Measurements from ENCODE around the gene RNF125.
"Not testable (repeated sequence)": the region's sequence is repeated elsewhere in the genome, so short reads cannot be mapped to it uniquely, and the experiment has no call there.

Gene RNF125

GRCh38 chr18:32018331-32019250, at the start of gene RNF125:
Gene RNF125 (plus strand): TSS chr18:32018825. CDS start chr18:32018864, 39 bp downstream.
- DNase-seq, result peak in 11 of 14 donors; percentile 24 to 83 (median 65)

- DNase-seq, result no peak
Measured at GRCh38 chr18:31970617-31971016, 48.0 kb upstream of the RNF125 start.

- DNase-seq, result no peak
Measured at GRCh38 chr18:31973929-31974546, 44.6 kb upstream of the RNF125 start.

DNA sequence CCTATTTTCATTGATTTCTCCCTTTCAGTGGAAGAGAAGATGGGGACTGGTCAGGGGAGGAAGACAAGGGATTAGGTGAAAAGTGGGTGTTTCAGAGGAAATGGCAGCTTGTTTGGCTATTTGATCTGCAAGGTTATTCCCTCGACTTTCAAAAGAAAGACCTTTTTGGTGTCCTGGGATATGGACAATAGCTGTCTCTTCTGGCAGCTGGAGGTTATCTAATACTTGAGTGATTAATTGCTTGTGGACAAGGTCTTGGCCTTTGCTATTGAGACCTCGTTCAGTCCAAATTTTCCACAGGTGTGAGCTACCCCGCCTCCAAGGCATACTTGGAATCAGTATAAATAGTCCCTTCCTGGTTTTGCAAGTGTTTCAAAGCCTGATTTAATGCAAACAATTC, 42.4 kb upstream of the RNF125 start:
- no peak for DNase-seq

DNA sequence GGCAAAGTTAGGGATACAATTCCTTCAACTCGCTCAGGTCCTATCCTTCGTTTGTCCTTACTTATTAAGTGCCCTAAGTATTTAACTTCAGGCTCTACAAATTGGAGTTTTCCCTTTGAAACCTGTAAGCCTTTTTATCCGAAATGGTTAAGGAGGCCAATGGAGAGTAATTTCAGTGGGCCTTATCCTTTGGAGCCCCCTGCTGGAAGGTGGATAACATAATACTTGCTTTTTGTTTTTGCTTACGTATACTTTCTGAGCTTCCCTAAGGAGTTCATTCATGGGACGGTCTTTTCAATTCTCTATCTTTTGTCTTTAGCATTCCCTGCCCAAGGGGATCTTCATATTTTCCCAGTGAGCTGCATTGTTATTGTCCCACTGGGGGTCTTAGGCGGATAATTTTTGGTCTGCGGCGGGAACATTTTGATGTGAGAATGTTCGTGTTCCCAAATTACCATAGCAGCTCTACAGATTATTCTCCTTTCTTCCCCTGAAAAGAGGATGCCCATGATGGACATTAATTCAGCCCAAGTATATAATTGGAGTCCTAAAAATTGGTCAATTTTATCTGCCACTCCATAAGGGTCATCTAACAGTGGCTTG, 41.3 kb upstream of the RNF125 start:
- DNase-seq, result peak in 6 of 14 donors; percentile 1 to 47 (median 12)

DNA sequence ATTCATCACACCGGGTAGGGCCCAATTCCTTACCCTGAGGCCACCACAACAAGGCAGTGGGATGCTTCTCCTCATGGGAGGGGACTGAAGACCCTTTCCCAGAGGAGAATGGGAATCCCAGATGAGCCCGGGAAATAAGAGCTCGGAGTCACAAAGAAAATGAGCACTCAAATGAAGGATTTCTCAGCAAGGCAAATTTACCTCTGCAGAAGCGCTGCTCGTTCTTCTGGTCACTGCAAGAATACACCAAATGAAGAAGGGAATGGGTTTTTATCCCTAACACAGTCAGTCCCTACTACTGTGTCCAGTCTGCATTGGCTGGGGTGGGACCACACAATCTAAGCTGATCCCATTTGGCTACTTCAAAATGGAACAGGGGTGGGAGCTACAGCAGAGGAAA, 40.0 kb upstream of the RNF125 start:
- DNase-seq, result no peak

DNA sequence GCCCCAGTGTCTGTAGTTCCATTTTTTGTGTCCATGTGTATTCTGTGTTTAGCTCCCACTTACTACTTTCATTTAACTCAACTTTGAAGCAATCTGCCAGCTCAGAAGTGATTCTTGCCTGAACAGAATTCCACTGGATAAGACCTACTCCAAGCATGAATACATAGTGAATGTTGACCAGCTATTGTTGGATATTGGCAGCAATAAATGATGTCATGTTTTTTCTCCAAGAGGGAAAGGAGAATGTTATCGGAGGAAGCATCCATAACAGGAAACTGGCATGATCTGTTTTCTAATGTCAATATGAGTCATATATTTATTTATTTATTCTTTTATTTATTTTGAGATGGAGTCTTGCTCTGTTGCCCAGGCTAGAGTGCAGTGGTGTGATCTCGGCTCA, 38.9 kb upstream of the RNF125 start:
- no peak for DNase-seq

- no peak for DNase-seq
Measured at GRCh38 chr18:31980863-31981262, 37.8 kb upstream of the RNF125 start.

- no peak for DNase-seq
Measured at GRCh38 chr18:31983020-31983419, 35.6 kb upstream of the RNF125 start.

GRCh38 chr18:31983976-31984375, 34.6 kb upstream of the RNF125 start:
- DNase-seq, result no peak

GRCh38 chr18:31990823-31991222, 27.8 kb upstream of the RNF125 start:
- DNase-seq, result peak in 3 of 14 donors; percentile 0 to 4 (median 4)

DNA sequence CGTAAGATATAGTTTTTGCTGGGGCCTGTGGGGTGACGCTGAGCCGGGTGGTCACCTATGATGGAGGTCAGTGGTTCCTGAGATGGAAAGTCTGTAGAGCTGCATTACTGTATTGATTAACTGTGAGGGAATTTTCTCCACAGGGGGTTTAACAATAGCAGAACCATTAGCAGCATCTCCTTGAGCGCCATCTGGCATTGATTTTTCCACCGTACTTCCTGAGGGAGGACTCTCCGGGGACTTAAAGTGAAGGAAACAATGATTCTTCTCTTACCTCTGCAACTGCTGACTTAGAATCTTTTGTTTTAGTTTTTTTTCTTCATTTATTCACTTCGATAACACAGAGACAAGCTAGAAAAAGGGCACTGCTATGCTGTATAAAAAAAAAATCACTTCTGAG, 22.6 kb upstream of the RNF125 start:
- DNase-seq, result no peak

DNA sequence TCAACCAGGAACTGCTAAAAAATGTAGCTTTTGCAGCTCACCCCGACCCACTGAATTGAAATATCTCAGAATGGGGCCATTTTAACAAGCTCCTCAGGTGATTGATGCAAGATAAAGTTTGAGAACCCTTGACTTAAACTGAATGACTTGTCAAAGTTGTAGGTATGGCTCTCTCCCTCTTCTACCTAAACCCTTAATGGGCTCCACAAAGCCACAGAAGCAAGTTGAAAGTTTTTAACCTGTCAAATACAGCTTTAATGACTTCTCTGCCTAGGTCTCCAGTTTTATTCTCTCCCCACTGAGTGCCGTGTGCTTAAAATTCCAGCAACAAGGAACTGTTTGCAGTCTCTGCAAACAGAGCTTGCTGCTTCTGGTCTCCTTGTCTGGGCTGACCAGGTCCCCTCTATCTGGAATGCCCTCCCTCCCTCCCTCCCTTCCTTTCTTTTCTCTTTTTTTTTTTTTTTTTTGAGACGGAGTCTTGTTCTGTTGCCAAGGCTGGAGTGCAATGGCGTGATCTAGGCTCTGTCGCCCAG, 19.7 kb upstream of the RNF125 start:
- no peak for DNase-seq

DNA sequence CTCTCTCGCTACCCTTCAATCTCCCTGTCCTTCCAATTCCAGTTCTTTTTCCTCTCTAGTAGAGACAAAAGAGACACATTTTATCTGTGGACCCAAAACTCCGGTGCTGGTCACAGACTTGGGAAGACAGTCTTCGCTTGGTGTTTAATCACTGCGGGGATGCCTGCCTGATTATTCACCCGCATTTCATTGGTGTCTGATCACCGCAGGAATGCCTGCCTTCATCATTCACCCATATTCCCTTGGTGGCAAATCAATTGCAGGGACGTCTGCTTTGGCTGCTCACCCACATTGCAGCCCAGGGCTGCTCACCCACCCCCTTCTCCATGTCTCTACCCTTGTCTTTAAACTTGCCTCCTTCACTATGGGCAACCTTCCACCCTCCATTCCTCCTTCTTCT, 17.5 kb upstream of the RNF125 start:
- DNase-seq, result not testable (repeated sequence)

- DNase-seq, result not testable (repeated sequence)
Measured at GRCh38 chr18:32003822-32004221, 14.8 kb upstream of the RNF125 start.

- DNase-seq, result no peak
Measured at GRCh38 chr18:32010124-32010721, 8.4 kb upstream of the RNF125 start.

DNA sequence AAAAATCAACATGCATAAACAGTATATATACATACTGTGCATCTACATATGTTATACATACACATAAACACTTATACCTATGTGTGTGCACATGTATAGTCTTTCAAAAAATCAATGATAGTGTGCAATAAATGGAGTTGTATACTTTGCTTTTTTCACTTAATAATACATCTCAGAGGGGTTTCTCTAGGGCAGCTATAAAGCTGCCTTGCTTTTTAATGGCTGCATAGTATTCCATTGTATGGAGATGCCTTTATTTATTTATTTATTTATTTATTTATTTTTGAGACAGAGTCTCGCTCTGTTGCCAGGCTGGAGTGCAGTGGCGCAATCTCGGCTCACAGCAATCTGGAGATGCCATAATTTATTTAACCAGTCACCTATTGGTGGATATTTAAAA, 7.4 kb upstream of the RNF125 start:
- no peak for DNase-seq

DNA sequence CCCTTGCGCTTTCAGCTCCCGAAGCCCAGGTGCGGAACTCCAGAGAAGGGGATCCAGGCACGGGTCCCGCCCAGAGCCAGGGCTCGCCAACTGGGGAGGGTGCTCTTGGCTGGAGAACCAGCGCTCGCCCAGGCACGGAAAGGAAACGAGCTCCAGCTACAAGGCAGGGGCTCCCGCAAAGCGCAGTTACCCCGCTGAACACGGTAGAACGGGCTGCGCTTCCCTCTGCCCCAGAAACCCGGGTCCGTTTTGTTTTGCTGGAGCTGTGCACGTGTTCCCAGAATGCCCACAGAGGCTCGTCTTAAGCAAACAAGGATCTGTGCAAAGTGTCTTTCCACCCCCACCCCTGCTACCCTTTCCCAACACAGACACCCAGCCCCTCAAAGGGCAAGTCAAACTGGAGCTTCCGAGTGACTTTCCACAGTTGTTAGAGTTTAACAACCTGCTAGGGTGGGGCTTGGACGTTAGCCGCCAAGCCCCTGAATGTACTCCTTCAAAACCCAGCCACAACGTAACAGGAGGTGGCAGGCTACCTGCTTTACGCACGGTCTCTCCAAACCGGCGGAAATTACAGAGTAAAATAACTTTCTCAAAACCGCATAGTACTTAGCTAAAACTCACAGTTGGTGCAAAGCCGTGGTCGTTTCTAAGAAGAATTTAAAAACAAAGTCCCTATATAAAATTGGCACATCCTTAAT, 775 bp downstream of the RNF125 start:
- peak in 11 of 14 donors; percentile 1 to 77 (median 49) for DNase-seq

GRCh38 chr18:32019949-32020625, 1.5 kb downstream of the RNF125 start:
- DNase-seq, result not testable (repeated sequence)

- DNase-seq, result no peak
Measured at GRCh38 chr18:32021756-32022564, 3.3 kb downstream of the RNF125 start.

All from C1 segment of cervical spinal cord (tissue), 14 donors.